K562 (cell line): ENCODE data around the gene C19orf12. TPM values are rescaled to one million over a fixed set of nuclear protein-coding genes. Genes with fewer than 3 reads are reported as not detected.
A peak's percentile ranks its signal among the peaks of the same experiment; 100 is the strongest.

Experiments used
- EP400 ChIP-seq: fragments of 450-650 bp; IDR thresholded peaks from 2 replicates; pipeline ENCODE4 v1.6.1; 2017; ENCODE audit warnings: antibody characterized with exemption, mild to moderate bottlenecking, moderate library complexity
- EWSR1 ChIP-seq: fragments of 450-650 bp; IDR thresholded peaks from 2 replicates; pipeline ENCODE4 v1.6.1; 2018; ENCODE audit warnings: borderline replicate concordance, mild to moderate bottlenecking, low read depth, moderate library complexity; ENCODE audit not compliant: partially characterized antibody
- FIP1L1 ChIP-seq: fragments of 200-400 bp; formaldehyde crosslinking; IDR thresholded peaks from 2 replicates; pipeline ENCODE4 v1.6.1; 2018; ENCODE audit warnings: mild to moderate bottlenecking, low read depth, low read length; ENCODE audit not compliant: poor library complexity, severe bottlenecking
- FOXP1 ChIP-seq: sonication (generic); formaldehyde crosslinking; IDR thresholded peaks from 2 replicates; pipeline ENCODE4 v1.8.0; 2022; ENCODE audit warnings: mild to moderate bottlenecking, missing genetic modification reagents
- HEY1 ChIP-seq: fragments of 250-450 bp; sonication (Bioruptor Pico); IDR thresholded peaks from 2 replicates; pipeline ENCODE4 v1.5.0; 2020; ENCODE audit warnings: mild to moderate bottlenecking, moderate library complexity, borderline replicate concordance
- RREB1 ChIP-seq: fragments of 250-450 bp; sonication (Bioruptor Pico); IDR thresholded peaks from 2 replicates; pipeline ENCODE4 v1.4.0; 2020
- TAF7 ChIP-seq: fragments of 450-650 bp; IDR thresholded peaks from 2 replicates; pipeline ENCODE4 v1.6.1; 2016; ENCODE audit warnings: missing genetic modification characterization, missing compliant biosample characterization
- ZNF217 ChIP-seq: sonication (generic); formaldehyde crosslinking; IDR thresholded peaks from 2 replicates; pipeline ENCODE4 v1.8.0; 2022; ENCODE audit warnings: mild to moderate bottlenecking, missing genetic modification reagents
- ZNF282 ChIP-seq: sonication (generic); formaldehyde crosslinking; IDR thresholded peaks from 2 replicates; pipeline ENCODE4 v1.8.1; 2023; ENCODE audit warnings: missing genetic modification reagents
- ZNF316 ChIP-seq: fragments of 450-650 bp; IDR thresholded peaks from 2 replicates; pipeline ENCODE4 v1.6.1; 2016
- polyA plus RNA-seq, 8 experiments: library from polyadenylated mRNA; depleted of rRNA in 4 of 8; stranded (reverse) in 5 of 8; unstranded in 3 of 8; fragments of >200 nt; fragmentation: Nextera tagmentation in 2 of 8; fragmentation: Illumina TruSeq in 1 of 8; extraction: Ambion mirVana in 2 of 8; extraction: Trizol in 1 of 8; gene quantifications; 2 replicates each; pipeline versions ENCODE4 v1.2.1 to v1.2.3, GENCODE V29; 2011 to 2014; ENCODE audit warnings: inconsistent platforms in 1 of 8, missing spikeins in 1 of 8
- total RNA-seq, 7 experiments: library from RNA; depleted of rRNA in 6 of 7; stranded (reverse); fragments of >200 nt in 6 of 7; fragmentation: Illumina TruSeq in 2 of 7; extraction: Trizol in 2 of 7; gene quantifications; 2 replicates each; pipeline versions ENCODE4 v1.2.1 to v1.2.3, GENCODE V29; 2011 to 2021; ENCODE audit warnings: low replicate concordance in 1 of 7
- TF ChIP-seq, protein P1 (sequence below): fragments of 450-650 bp; IDR thresholded peaks from 2 replicates; pipeline ENCODE4 v1.6.1; 2016; ENCODE audit warnings: mild to moderate bottlenecking, moderate library complexity

The C19orf12 gene
- total and polyA plus RNA-seq, 9 of the 15 experiments (the other 6 are each of a cell fraction or from before 2014, with no cell fraction given), result 1.9 to 14.5 (median 10.2) TPM

GRCh38 chr19:29665215-29665825 is 49.7 kb downstream of the C19orf12 start, which contains the start of gene PLEKHF1 (continued):
- TF ChIP-seq RREB1, result no peak
- TF ChIP-seq EWSR1, result no peak
- no peak for TF ChIP-seq ZNF282 (CRISPR knock-in tag)
- TF ChIP-seq FIP1L1, result peak; percentile 55
- TF ChIP-seq, protein P1, sequence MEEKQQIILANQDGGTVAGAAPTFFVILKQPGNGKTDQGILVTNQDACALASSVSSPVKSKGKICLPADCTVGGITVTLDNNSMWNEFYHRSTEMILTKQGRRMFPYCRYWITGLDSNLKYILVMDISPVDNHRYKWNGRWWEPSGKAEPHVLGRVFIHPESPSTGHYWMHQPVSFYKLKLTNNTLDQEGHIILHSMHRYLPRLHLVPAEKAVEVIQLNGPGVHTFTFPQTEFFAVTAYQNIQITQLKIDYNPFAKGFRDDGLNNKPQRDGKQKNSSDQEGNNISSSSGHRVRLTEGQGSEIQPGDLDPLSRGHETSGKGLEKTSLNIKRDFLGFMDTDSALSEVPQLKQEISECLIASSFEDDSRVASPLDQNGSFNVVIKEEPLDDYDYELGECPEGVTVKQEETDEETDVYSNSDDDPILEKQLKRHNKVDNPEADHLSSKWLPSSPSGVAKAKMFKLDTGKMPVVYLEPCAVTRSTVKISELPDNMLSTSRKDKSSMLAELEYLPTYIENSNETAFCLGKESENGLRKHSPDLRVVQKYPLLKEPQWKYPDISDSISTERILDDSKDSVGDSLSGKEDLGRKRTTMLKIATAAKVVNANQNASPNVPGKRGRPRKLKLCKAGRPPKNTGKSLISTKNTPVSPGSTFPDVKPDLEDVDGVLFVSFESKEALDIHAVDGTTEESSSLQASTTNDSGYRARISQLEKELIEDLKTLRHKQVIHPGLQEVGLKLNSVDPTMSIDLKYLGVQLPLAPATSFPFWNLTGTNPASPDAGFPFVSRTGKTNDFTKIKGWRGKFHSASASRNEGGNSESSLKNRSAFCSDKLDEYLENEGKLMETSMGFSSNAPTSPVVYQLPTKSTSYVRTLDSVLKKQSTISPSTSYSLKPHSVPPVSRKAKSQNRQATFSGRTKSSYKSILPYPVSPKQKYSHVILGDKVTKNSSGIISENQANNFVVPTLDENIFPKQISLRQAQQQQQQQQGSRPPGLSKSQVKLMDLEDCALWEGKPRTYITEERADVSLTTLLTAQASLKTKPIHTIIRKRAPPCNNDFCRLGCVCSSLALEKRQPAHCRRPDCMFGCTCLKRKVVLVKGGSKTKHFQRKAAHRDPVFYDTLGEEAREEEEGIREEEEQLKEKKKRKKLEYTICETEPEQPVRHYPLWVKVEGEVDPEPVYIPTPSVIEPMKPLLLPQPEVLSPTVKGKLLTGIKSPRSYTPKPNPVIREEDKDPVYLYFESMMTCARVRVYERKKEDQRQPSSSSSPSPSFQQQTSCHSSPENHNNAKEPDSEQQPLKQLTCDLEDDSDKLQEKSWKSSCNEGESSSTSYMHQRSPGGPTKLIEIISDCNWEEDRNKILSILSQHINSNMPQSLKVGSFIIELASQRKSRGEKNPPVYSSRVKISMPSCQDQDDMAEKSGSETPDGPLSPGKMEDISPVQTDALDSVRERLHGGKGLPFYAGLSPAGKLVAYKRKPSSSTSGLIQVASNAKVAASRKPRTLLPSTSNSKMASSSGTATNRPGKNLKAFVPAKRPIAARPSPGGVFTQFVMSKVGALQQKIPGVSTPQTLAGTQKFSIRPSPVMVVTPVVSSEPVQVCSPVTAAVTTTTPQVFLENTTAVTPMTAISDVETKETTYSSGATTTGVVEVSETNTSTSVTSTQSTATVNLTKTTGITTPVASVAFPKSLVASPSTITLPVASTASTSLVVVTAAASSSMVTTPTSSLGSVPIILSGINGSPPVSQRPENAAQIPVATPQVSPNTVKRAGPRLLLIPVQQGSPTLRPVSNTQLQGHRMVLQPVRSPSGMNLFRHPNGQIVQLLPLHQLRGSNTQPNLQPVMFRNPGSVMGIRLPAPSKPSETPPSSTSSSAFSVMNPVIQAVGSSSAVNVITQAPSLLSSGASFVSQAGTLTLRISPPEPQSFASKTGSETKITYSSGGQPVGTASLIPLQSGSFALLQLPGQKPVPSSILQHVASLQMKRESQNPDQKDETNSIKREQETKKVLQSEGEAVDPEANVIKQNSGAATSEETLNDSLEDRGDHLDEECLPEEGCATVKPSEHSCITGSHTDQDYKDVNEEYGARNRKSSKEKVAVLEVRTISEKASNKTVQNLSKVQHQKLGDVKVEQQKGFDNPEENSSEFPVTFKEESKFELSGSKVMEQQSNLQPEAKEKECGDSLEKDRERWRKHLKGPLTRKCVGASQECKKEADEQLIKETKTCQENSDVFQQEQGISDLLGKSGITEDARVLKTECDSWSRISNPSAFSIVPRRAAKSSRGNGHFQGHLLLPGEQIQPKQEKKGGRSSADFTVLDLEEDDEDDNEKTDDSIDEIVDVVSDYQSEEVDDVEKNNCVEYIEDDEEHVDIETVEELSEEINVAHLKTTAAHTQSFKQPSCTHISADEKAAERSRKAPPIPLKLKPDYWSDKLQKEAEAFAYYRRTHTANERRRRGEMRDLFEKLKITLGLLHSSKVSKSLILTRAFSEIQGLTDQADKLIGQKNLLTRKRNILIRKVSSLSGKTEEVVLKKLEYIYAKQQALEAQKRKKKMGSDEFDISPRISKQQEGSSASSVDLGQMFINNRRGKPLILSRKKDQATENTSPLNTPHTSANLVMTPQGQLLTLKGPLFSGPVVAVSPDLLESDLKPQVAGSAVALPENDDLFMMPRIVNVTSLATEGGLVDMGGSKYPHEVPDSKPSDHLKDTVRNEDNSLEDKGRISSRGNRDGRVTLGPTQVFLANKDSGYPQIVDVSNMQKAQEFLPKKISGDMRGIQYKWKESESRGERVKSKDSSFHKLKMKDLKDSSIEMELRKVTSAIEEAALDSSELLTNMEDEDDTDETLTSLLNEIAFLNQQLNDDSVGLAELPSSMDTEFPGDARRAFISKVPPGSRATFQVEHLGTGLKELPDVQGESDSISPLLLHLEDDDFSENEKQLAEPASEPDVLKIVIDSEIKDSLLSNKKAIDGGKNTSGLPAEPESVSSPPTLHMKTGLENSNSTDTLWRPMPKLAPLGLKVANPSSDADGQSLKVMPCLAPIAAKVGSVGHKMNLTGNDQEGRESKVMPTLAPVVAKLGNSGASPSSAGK, result no peak
- TF ChIP-seq FOXP1 (CRISPR knock-in tag), result no peak
- no peak for TF ChIP-seq HEY1
- TF ChIP-seq ZNF316, result no peak
- no peak for TF ChIP-seq ZNF217
- no peak for TF ChIP-seq TAF7 (tag)
- TF ChIP-seq EP400, result no peak
